Measurements from ENCODE around the gene NOPCHAP1.
"Not testable (repeated sequence)": the region's sequence is repeated elsewhere in the genome, so short reads cannot be mapped to it uniquely, and the experiment has no call there.

DNA sequence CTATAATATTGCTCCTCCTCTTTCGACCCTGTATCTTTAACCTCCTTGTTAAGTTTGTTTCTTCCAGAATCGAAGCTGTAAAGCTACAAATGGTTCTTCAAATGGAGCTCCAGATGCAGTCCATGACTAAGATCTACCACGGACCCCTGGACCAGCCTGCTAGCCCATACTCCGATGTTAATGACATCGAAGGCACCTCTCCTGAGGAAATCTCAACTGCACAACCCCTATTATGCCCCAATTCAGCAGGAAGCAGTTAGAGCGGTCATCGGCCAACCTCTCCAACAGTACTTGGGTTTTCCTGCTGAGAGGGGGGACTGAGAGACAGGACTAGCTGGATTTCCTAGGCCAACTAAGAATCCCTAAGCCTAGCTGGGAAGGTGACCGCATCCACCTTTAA, 42.7 kb upstream of the NOPCHAP1 start:
- TF ChIP-seq CTCF (conservative IDR thresholded peaks at IDR 0.05); ZFX (IDR thresholded peaks at IDR 0.05): not testable (repeated sequence)
